ENCODE results near the gene ULBP2.

The ULBP2 gene

DNA sequence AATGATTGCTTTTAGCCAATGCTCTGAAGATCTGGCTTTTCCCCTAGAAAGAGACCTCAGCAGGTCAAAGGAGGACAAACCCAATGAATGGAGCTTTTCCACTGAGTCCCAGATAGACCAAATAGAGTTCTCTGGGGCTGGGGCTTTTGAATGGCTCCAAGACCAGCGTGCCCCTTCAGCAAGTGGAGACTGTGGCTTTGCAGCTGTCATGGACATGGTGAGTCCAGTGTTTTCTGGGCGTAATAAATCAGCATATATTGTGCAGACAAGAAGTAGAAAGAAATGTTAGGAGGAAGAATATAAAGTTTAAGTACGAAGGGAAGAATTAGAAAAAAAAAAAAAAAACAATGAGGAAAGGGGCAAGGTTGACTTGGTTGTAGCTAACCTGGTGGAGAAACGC is 50.0 kb downstream of the ULBP2 start:
- no peak overlapping the region for H3K27ac ChIP-seq
- H3K36me3 ChIP-seq (ENCODE audit: insufficient read depth, low read length): no peaks in the 10 kb centered on the region
- DNase-seq (ENCODE audit: low read depth, low spot score): no peak
- TF ChIP-seq FOXP2 (optimal IDR thresholded peaks at IDR 0.05; ENCODE audit: control extremely low read depth, extremely low read length, insufficient read depth): no peak
- H3K9me3 ChIP-seq (ENCODE audit: low read depth, low read length): no peaks in the 10 kb centered on the region
- no peak overlapping the region for H3K9ac ChIP-seq (ENCODE audit: insufficient read length)
- no peak overlapping the region for H3K4me3 ChIP-seq

- Histone ChIP-seq H3K36me3 (ENCODE audit: insufficient read depth, low read length) (no peaks in the 10 kb centered on the region), H3K9ac (ENCODE audit: insufficient read length) (no peak overlapping the region), H3K4me3 (no peak overlapping the region), H3K27ac (no peak overlapping the region), H3K9me3 (ENCODE audit: low read depth, low read length) (no peaks in the 10 kb centered on the region)
- no peak for TF ChIP-seq POLR2AphosphoS5 (IDR thresholded peaks at IDR 0.05; ENCODE audit: borderline replicate concordance, low read depth, low read length)
- TF ChIP-seq EZH2 (IDR thresholded peaks at IDR 0.05): no peak
- no peak for TF ChIP-seq FOXP2 (optimal IDR thresholded peaks at IDR 0.05; ENCODE audit: control extremely low read depth, extremely low read length, insufficient read depth)
- DNase-seq (ENCODE audit: low read depth, low spot score): no peak
Measured at GRCh38 chr6:149995235-149995750, 53.5 kb downstream of the ULBP2 start.

GRCh38 chr6:149995971-149996370 is 54.2 kb downstream of the ULBP2 start:
- no peak overlapping the region for H3K27ac ChIP-seq
- DNase-seq (ENCODE audit: low read depth, low spot score): no peak
- no peak overlapping the region for H3K4me3 ChIP-seq
- no peaks in the 10 kb centered on the region for H3K36me3 ChIP-seq (ENCODE audit: insufficient read depth, low read length)
- no peaks in the 10 kb centered on the region for H3K9me3 ChIP-seq (ENCODE audit: low read depth, low read length)
- no peak overlapping the region for H3K9ac ChIP-seq (ENCODE audit: insufficient read length)
- TF ChIP-seq POLR2AphosphoS5 (IDR thresholded peaks at IDR 0.05; ENCODE audit: borderline replicate concordance, low read depth, low read length) (no peak), FOXP2 (optimal IDR thresholded peaks at IDR 0.05; ENCODE audit: control extremely low read depth, extremely low read length, insufficient read depth) (no peak), EZH2 (IDR thresholded peaks at IDR 0.05) (no peak)
